Stimulated activated CD8-positive, alpha-beta memory T cell treated with anti-CD3 and anti-CD28 coated beads, Interleukin-12 subunit alpha, Interleukin-12 subunit beta, amount 100 ng/mL, for 24 hours (primary cell): ENCODE results near the gene CD68.
"Not testable (repeated sequence)": the region's sequence is repeated elsewhere in the genome, so short reads cannot be mapped to it uniquely, and the experiment has no call there.

Source experiments
- DNase-seq: peaks from one replicate; pipeline ENCODE4 v3.0.0-alpha.2; 2020; ENCODE audit errors: extremely low read depth

CD68 gene

GRCh38 chr17:7613769-7614424 is 34.5 kb downstream of the CD68 start:
- DNase-seq, result no peak

GRCh38 chr17:7614425-7615264 is 35.2 kb downstream of the CD68 start, which contains the start of gene FXR2:
Gene FXR2 (minus strand): TSS chr17:7614897. CDS start chr17:7614532, 365 bp downstream.
- DNase-seq, result peak; percentile 99

- no peak for DNase-seq
Measured at GRCh38 chr17:7615265-7615747, 35.9 kb downstream of the CD68 start.

- no peak for DNase-seq
Measured at GRCh38 chr17:7618608-7619007, 39.2 kb downstream of the CD68 start.

GRCh38 chr17:7620835-7621234 is 41.4 kb downstream of the CD68 start:
- no peak for DNase-seq

GRCh38 chr17:7623661-7624060 is 44.2 kb downstream of the CD68 start:
- no peak for DNase-seq

GRCh38 chr17:7625749-7626148 is 46.3 kb downstream of the CD68 start:
- DNase-seq, result not testable (repeated sequence)

GRCh38 chr17:7626307-7626706 is 46.9 kb downstream of the CD68 start:
- no peak for DNase-seq

- no peak for DNase-seq
Measured at GRCh38 chr17:7626956-7627249, 47.5 kb downstream of the CD68 start.

- peak; percentile 69 for DNase-seq
Measured at GRCh38 chr17:7627250-7628121, 48.0 kb downstream of the CD68 start, which contains the start of gene SAT2. Gene SAT2 (minus strand): TSS chr17:7627821. CDS start chr17:7627635, 186 bp downstream.

- DNase-seq, result no peak
Measured at GRCh38 chr17:7629939-7630571, 50.6 kb downstream of the CD68 start, which contains the start of gene SHBG. Gene SHBG (plus strand): TSS chr17:7630135. CDS start chr17:7630173, 38 bp downstream.
